SK-N-DZ (cell line): ENCODE results near the gene KCNK5.
A peak's percentile ranks its signal among the peaks of the same experiment; 100 is the strongest.

Source experiments
- DNase-seq: peaks from one replicate; pipeline ENCODE4 v3.0.0-alpha.2; 2015; ENCODE audit warnings: low spot score

The KCNK5 gene

DNA sequence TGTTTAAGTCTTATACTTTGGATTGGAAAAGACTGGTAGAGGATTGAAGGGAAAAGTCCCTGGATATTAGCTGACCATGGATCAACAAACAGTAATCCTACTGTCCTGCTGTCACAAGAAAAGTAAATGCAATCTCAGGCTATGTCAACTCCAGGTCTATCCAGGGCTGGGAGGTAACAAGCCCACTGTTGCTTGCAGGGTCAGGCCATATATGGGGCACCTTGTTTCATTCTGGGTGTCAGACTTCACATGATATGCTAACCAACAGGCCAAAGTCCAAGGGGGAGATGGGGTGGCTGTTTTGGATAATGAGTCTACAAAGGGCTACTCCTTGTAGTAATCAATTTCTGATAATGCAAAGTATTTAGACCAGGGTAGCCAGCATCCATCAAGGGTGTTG, 30.7 kb downstream of the KCNK5 start:
- DNase-seq: no peak

DNA sequence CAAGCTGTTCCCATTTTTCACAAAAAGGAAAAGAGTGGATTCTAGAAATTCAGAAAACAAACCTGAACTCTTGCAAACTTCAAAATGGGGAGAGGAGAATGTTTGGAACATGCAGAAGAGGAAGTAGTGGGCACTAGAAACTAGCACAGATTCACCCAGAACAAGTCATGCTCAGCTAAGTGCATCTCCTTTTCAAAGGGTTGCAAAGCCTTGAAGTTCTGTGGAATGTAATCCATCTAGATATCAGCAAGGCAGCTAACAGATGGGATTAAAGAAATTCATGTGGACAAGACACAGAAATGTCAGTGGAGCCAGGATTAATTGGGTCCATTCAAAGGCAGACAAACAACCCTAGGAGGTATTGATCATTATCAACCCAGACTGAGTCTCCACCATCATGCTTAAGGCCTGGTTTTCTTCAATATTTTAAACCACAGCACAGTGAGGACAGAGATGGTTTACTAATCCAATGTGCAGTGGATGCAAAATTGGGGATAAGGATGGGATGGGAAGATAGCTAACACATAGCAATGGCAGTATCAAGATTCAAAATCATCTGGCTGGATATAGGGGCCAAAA, 31.3 kb downstream of the KCNK5 start:
- DNase-seq: peak; percentile 80

DNA sequence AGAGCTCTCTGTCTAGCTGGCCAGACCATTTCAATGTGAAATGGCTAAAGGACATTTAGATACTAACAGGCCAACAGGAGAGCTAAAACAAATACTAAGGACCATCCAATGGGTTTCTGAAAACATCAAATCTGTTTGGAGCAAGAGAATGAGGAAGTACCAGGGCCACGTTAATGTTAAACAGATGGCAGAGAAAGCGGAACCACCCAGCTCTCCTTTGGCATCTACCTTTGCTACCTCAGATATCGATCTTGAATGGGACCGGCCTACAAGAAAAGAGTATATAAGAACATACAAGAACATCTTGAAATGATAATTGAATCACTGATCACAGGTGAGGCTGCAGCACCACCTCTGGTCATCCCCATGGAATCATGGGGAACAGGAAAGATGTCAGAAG, 31.8 kb downstream of the KCNK5 start:
- DNase-seq: no peak

DNA sequence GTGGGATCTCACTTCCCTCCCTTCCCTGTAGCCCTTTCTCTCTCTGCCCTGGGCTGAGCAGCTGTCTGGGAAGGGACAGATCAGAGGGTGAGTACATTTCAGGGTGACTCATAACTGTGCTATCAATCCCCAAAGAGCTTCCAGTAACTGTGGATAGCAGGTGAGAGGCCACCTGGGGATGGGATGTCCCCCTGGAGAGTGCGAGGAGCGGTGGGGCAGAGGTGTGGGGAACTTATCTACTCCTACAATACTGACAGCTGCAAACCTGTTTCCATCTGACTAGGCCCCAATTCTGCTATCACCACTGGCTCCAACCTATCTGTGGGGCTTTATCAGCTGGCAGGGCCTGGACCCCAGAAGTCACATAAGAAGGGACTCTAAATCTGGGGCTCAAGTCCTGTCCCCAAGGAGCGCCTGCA, 32.6 kb downstream of the KCNK5 start:
- DNase-seq: no peak

DNA sequence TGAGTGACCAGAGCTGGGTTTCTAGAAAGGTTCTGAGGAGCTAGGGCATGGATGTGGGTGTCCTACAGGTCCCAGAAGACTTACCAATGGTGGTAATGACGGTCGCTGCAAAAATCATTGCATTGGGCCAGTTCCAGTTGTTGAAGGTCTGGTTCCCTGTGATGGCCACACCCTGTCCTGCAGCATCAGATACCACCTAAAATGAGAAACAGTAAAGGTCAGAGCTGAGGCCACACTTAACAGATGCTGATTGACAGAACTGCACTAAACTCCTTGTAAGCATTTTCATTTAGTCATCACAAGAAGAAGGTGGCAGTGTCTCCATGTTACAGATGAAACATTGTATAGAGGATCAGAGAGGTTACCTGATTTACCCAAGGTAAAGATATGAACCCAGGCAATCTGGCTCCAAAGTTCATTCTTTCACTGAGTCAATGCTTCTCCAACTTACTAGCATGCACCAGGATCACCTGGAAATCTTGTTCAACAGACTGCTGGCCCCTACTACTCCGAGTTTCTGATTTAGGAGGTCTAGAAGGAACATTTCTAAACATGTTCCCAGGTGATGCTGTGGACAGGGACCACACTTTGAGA, 33.4 kb downstream of the KCNK5 start:
- no peak for DNase-seq

DNA sequence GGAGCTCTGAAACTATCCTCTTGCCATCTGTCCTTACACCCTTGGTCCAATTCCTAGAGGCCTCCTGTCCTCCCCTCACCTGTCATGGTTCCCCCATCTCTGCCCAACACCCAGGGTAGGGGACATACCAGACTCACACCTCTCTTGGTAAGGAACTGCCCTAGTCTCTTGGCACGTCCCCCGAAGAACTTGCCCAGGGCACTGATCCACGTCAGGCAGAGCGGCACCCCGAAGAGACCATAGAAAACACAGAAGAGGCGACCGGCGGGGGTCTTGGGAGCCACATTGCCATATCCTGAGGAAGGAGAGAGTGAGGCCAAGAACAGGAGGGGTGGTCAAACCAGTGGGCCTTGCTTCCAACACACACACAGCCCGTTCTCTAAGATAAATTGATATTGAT, 34.8 kb downstream of the KCNK5 start:
- no peak for DNase-seq

DNA sequence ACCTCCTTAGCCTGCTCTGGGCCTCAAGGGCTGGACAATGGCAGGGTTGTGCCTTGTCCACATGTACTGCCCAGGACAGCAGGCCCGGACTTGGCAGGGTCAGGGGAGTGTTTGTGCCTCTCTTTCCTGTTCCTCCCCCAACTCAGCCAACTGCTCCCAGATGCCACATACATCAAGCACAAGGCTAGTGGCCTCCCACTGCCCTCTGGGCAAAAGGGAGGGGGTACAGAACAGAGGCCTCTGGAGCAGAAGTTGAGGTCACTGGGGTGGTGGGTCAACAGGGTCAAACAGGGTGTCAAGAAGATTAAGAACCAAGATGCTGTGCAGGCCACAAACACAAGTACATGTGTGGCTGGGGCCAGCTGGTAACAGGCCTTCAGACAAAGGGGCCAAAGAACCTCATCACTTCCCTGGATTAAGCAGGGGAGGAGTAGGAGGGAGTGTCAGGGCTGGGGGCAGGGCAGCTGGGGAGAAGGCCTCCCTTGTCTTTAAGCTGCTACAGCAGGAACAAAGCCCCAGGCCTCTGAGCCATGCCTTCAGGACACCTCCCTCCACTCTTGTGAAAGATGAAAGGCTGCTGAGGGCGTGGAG, 36.0 kb downstream of the KCNK5 start:
- DNase-seq: no peak

DNA sequence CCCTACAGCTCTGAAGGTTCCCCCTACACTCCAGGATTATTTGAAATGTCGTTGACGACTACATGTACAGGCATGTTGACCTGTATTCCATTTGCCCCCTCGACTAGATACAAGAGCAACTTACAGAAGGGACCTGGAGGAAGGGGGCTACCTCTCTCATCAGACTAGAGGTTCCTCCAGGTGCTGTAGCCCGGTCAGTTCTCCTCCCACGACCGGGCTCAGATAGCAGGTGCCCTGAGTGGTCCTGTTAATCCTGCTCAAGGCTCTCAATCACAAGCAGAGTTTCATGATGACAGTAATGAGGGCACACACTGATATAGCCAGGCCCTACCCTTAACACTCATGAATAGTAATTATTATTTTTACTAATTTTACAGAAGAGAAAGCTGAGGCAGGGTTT, 36.5 kb downstream of the KCNK5 start:
- DNase-seq: no peak

DNA sequence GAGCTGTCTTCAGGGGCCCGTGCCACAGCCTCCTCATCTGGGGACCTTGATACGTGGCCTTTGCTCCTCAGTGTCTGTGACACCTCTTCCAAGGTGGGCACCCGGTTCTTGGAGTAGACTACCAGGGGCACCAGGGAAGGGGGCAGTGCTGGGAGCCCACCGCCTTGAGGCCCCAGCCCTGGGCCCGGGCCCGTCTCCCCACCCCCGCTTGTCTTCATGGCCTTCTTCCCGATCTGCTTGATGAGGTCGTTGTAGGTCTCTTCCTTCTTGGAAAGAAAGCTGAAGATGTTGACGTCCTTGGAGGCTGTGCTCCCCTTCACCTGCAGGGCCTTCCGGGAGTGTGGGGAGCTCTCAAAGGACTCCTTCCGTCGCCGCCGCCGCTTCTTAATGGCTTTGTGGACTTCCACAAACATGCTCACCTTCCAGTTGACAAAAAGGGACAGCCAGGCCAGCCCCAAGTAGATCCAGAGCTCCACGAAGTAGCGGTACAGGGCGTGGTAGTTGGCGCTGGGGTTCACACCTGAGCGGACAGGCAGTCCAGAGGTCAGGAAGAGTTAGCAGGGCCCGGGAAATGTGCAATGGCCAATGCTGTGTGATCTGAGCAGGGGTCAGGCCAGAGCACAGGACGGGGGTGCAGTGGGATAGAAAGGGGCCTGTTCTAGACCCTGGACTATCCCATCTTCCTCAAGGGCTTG, 37.9 kb downstream of the KCNK5 start:
- DNase-seq: no peak

DNA sequence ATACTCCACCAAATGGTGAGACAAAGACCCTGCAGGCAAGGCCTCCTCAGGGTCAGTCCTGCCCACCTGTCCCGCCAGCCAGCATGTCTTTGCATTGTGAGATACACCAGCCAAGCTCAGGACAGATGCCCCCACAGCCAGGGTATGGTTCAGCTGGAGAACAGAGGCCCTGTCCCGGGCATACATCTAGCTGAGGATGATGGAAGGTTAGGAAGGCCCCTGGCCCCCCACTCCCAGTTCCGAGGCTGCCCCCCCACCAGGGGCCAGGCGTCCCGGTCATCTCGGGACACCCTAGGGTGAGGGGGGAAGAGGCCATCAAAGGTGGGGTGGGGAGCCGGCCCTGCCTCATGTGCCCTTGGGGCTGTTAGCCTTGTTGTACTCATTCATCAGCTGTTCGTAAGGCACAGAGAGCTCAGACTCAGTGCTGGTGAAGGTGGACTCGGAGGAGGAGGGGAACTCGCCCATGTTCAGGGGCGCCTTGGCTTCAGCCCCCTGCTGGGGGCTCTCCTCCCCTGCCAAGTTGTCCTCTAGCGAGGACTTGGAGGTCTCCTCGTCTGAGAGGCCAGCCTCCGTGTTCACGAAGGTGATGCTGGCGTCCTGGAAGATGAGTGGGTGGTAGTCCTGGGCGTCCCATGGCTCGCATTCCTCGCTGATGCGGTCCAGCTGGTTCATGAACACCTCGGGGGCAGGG, 38.6 kb downstream of the KCNK5 start:
- no peak for DNase-seq

DNA sequence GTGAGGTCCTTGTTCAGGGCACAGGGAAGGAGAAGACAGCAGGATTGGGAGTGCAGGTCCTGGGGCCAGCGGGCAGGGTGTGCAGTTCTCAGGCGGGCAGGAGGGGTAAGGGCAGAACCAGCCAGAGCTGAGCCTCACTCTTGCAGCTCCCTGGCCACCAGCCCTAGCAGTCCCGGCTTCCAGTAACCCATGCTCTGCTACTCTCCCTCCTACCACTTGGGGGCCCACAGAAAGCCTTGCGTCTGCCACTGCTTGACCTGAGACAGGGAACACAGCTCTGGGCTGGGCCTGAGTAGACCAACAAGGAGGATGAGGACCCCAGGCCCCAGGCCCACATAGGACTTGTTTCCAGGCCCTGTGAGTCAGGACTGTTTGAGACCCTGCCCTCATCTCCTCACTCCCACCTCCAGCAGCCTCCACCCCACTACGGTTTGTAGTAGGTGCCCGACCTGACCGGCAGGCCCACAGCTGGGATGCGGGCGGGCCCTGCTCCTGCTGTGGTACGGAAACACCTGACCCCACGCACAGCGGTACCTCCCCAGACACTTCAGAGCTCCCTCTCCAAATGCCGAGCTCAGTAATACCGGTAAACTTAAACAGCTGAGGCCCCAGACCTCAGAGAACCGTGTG, 39.2 kb downstream of the KCNK5 start:
- peak; percentile 29 for DNase-seq

DNA sequence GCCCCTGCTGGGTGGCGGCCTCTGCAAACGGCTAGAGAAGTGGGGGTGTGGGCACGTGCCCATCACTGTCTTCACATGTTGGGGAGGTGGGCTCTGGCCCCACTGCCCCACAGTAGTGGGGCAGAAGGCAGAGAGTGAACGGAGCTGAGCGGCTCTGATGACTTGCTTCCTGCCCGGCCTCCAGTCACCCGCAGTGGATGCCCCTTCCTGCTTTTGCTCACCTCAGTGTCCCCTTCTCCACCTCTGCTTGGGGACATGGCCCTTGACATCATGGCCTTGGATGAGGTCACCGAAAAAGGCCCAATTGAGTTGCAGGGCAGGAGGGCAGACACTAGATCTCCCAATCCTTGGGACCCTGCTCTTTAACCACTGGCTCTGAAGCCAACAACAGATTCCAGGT, 40.1 kb downstream of the KCNK5 start:
- DNase-seq: no peak

DNA sequence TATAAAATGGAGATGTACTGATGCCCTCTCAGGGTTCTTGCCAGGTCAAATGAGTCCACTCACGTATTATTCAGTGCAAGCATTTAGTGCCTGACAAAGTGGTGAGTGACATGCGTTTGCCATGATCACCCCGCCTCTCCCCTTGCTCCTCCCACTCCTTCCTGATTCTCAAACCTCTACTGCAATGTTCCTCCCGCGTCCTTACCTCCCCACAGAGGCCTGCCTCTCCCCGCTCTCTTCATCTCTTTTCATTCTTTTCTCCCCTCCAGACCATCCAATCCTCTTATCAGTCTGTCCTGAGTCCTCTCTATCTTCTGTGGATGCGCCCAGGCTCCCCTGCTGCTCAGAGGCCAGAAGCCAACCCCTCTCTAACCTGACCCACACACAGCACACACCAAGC, 40.7 kb downstream of the KCNK5 start:
- DNase-seq: no peak

DNA sequence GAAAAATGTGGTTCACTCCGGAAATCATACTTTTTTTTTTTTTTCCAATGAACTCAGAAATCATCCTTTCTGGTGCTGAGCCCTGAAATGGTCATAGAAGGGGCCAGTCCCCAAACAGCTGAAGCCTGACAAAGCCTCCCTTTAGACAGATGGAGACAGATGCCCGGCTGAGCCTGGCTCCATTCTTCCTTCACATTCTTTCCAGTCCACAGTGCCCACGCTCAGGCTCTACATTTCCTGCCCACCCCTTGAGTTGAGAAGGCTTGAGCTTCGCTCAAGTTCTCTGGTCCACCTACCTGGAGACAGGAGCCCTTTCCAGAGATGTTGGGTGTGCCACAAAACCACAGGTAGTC, 41.2 kb downstream of the KCNK5 start:
- no peak for DNase-seq

DNA sequence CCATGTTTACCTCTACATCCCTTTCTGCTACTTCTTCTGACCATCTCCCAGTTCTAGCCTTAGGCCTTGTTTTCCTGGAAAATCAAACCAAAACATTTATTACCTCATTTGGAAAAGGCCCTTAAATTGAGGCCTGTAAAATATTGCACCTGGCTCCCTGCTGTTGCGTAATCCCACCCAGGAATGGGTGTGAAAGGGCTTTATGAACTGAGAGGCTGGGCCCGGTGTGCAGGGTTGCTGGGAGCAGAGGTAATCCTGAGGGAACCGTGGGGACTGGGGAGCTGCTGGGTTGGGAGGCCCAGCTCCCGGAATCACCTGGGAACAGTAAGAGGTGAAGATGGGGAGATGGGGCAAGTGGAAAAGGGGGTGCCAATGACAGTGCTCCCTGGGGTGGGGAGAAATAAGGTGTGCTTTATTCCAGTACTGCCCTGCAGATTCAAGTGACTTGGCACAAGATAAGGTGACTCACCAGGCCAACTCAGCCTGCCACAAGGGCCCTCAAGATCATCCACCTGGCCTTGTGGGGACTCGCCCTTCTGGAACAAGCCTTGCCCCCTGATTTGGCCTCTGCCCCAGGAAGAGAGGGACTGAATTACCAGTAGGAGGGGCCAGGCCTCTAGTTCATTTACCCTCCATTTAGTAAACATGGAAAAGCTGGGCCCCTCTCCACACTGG, 44.2 kb downstream of the KCNK5 start:
- DNase-seq: no peak

DNA sequence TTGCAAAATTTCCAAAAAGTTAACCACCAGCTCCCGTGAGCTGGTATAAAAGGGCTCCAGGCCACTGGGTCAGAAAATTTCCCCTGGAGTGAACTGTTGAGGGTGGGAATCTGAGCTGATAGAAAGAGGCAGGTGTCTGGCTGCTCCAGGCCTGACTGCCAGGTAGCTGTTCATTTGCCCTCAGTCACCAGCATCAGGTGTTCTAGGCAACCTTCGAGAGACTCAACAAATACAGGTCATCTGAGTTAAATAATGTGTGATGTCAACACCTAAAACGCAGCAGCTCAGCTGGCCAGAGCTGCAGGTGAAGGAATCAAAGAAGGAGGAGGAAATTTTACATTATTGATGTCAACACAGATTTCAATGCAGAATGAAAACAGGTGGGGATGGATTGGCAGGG, 46.7 kb downstream of the KCNK5 start:
- DNase-seq: no peak

DNA sequence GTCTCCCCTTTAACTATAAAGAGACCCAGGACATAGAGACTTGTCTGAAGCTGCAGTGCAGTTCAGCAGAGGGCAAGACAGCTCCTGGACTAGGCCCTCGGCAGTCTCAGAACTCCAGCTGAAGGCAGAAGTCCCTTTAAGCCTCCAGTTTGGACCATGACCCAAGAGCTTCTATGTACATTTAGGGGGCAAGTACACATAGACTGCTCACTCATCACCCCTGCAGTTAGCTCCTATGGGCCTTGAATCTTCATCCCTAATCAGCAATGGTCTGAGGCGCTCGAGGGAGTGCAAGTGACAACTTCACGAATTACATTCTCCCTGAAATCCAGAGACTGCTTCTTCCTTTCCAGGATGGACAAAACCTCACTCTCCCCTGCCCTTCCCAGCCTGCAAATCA, 47.4 kb downstream of the KCNK5 start:
- no peak for DNase-seq

DNA sequence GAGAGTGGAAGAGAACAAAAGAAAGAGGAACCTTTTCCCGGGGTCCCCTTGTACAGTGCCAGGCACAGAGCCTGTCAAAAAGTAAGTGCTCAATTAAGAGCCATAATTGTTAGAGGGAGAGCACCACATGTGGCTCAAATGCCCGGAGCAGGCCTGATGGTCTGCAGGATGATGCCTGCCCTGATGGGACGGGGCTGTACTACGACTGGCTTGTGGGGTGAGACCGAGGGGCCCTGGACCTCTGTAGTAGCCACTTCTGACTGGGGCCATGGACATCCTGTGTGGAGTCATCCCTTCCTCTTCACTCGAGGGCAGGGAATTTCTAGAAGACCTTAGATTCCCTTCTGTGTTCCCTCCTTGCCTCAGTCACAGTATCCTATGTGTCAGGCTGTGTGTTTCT, 47.9 kb downstream of the KCNK5 start:
- DNase-seq: no peak

DNA sequence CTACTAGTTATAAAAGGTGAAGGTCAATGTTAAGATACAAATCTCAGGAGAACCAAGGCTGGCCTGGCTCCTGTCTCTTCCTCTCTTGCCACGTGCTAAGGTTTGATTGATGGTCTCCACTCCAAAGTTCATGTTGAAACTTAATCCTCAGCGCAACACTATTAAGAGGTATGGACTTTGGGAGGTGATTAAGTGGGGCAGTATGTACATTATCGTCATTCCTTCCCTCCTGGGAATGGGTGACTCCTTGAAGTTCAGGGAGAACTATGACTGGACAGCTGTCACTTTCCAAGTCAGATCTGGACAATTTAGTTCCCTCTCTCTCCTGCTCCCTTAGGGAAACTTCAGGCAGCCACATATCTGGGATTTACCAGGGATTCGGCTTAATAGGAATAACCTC, 50.5 kb downstream of the KCNK5 start:
- no peak for DNase-seq

DNA sequence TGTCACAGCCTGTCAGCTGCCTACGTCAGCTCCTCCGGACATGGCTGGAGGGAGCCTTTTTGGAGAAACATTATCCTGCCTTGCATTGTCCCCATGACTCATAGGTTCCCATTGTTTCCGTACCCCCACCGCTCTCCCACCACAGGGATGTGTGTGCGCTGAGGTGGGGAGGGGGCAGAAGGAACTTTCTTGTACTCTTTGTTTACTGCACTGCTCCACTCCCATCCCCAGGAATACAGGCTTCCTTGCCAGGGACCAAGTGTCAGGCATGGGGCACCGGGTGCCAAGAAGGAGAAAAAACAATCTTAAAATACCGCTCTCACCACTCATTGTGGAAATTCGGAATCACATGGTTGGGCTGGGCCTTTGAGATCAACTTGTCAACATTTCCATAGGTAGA, 51.0 kb downstream of the KCNK5 start:
- DNase-seq: no peak

DNA sequence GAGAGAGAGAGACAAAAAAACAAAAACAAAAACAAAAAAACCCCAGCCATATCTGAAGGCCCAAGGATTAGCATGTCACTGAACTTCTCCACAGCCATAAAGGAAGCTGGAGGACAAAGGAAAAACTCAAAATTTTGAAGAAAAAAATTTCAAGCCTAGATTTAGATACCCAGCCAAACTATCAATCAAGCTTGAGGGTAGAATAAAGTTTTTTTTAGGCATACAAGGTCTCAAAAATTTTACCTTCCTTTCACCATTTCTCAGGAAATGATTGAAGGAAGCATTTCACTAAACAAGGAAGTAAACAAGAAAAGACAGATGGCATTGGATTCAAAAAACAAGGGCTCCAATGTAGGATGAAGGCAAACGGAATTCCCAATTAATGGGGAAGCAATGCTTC, 52.1 kb downstream of the KCNK5 start:
- no peak for DNase-seq

DNA sequence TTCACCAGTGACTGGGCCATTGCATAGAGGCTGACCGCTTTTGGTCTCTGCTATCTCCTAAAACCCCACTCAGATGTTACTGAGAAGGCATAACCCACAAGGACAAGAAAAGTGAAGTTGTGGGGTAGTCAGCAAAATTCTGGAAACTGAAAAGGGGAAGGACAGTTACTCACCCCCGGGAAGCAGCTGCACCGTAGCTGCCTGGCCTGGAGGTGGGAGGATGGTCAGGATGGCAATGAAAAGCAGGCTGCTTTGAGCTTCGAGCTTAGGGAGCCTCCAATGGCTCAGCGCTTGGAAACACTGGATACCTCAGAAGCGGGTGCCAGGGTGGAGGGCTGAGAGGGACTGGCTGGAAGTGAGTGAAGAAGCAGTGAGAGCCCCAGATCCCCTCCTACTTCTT, 56.0 kb downstream of the KCNK5 start:
- no peak for DNase-seq
